RPMI7951 (cell line): ENCODE data around the gene KCNQ2. TPM values are rescaled to one million over a fixed set of nuclear protein-coding genes. Genes with fewer than 3 reads are reported as not detected.
A peak's percentile ranks its signal among the peaks of the same experiment; 100 is the strongest.
"Not testable (repeated sequence)": the region's sequence is repeated elsewhere in the genome, so short reads cannot be mapped to it uniquely, and the experiment has no call there.

ENCODE experiments used
- DNase-seq: peaks from one replicate; pipeline ENCODE4 v3.0.0-alpha.2; 2012; ENCODE audit warnings: low read depth
- total RNA-seq: library from RNA; depleted of rRNA; stranded (reverse); fragments of >200 nt; shearing (Covaris generic); gene quantifications from 2 replicates; pipeline ENCODE4 v1.2.3, GENCODE V29; 2014

KCNQ2 gene
- total RNA-seq, 1 experiment from 2014 or later, result 2.5 TPM

GRCh38 chr20:63490416-63490815 lies 18.0 kb upstream of the KCNQ2 start:
- no peak for DNase-seq

- no peak for DNase-seq
Measured at GRCh38 chr20:63488315-63489251, 16.1 kb upstream of the KCNQ2 start.

- no peak for DNase-seq
Measured at GRCh38 chr20:63487781-63488241, 15.4 kb upstream of the KCNQ2 start.

GRCh38 chr20:63487116-63487764 lies 14.8 kb upstream of the KCNQ2 start:
- no peak for DNase-seq

- no peak for DNase-seq
Measured at GRCh38 chr20:63486300-63486855, 13.9 kb upstream of the KCNQ2 start.

GRCh38 chr20:63484651-63485403 lies 12.4 kb upstream of the KCNQ2 start:
- DNase-seq, result no peak

GRCh38 chr20:63484236-63484635 lies 11.8 kb upstream of the KCNQ2 start:
- DNase-seq, result no peak

- DNase-seq, result no peak
Measured at GRCh38 chr20:63483834-63484233, 11.4 kb upstream of the KCNQ2 start.

- DNase-seq, result no peak
Measured at GRCh38 chr20:63482021-63482587, 9.6 kb upstream of the KCNQ2 start.

- no peak for DNase-seq
Measured at GRCh38 chr20:63481503-63481902, 9.0 kb upstream of the KCNQ2 start.

GRCh38 chr20:63479695-63480419 lies 7.4 kb upstream of the KCNQ2 start:
- not testable (repeated sequence) for DNase-seq

- DNase-seq, result no peak
Measured at GRCh38 chr20:63478346-63479302, 6.2 kb upstream of the KCNQ2 start.

- no peak for DNase-seq
Measured at GRCh38 chr20:63477944-63478343, 5.5 kb upstream of the KCNQ2 start.

- no peak for DNase-seq
Measured at GRCh38 chr20:63477061-63477616, 4.7 kb upstream of the KCNQ2 start.

GRCh38 chr20:63475209-63475608 lies 2.8 kb upstream of the KCNQ2 start:
- DNase-seq, result peak; percentile 55

- DNase-seq, result no peak
Measured at GRCh38 chr20:63473555-63474449, 1.3 kb upstream of the KCNQ2 start.

GRCh38 chr20:63472862-63473390 lies 471 bp upstream of the KCNQ2 start:
- DNase-seq, result no peak

- no peak for DNase-seq
Measured at GRCh38 chr20:63471717-63471980, 806 bp downstream of the KCNQ2 start.
